ENCODE results near the gene MACROD2. TPM values are rescaled to one million over a fixed set of nuclear protein-coding genes. Genes with fewer than 3 reads are reported as not detected.

Gene MACROD2
- total RNA-seq, 1 experiment from 2014 or later, result 1.6 TPM

DNA sequence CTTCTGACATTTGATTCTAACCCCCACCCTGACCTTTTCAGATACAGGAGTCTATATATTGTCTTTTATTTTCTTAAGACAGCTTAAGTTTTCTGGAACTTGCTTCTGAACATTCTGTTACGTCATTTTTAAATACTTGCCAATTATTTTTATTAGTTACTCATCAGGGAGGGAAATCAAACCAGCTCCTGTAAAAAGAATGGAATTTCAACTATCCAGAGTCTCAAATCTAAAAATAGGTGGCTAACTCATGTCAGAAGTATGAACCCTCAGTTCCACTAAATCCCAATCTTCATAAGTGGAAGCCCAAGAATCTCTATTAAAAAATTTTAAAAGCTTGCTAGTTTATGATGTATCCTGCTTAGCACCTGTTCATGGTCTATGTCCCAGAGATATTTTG is 1677.9 kb downstream of the MACROD2 start:
- Histone ChIP-seq H3K9me3 (ENCODE audit: control insufficient read depth, low read depth, low read length) (no peaks in the 10 kb centered on the region), H3K56ac (ENCODE audit: insufficient read length, low read depth, low read length) (no peak overlapping the region), H3K18ac (ENCODE audit: insufficient read length, low read depth, low read length) (no peak overlapping the region), H3K4me2 (ENCODE audit: insufficient read depth, insufficient read length, low read length) (no peak overlapping the region), H3T11ph (ENCODE audit: low read length) (no peak overlapping the region), H4K91ac (ENCODE audit: insufficient read length, low read depth, low read length) (no peak overlapping the region), H2BK20ac (ENCODE audit: low read depth, low read length, poor library complexity, severe bottlenecking) (no peak overlapping the region), H3K27me3 (ENCODE audit: insufficient read depth, low read length) (no peaks in the 10 kb centered on the region), H3K14ac (ENCODE audit: insufficient read depth, low read length) (no peak overlapping the region), H4K8ac (replicated peaks; ENCODE audit: insufficient read length, low read depth, low read length) (no peak overlapping the region), H4K5ac (ENCODE audit: insufficient read length, low read depth, low read length) (no peak overlapping the region), H2BK5ac (ENCODE audit: insufficient read length, low read length) (no peak overlapping the region), H3K4me1 (ENCODE audit: insufficient read depth, low read length) (no peaks in the 10 kb centered on the region), H3K79me1 (ENCODE audit: insufficient read depth, low read depth, low read length, poor library complexity, severe bottlenecking) (no peaks in the 10 kb centered on the region), H3K79me2 (ENCODE audit: insufficient read depth, low read length) (no peaks in the 10 kb centered on the region), H3K4ac (ENCODE audit: low read depth, low read length) (no peak overlapping the region), H3K9ac (ENCODE audit: extremely low read depth, insufficient read length, low read length) (no peak overlapping the region), H2BK15ac (ENCODE audit: low read depth, low read length) (no peak overlapping the region), H3K23me2 (ENCODE audit: insufficient read length, low read depth, low read length, poor library complexity, severe bottlenecking) (no peaks in the 10 kb centered on the region), H4K20me1 (ENCODE audit: control insufficient read depth, insufficient read depth, insufficient read length) (no peaks in the 10 kb centered on the region), H2AFZ (ENCODE audit: low read length) (no peak overlapping the region), H2BK12ac (ENCODE audit: insufficient read length, low read depth, low read length) (no peak overlapping the region), H3K23ac (ENCODE audit: insufficient read length, low read depth, low read length) (no peak overlapping the region), H3K27ac (ENCODE audit: insufficient read length, low read depth, low read length) (no peak overlapping the region), H2BK120ac (ENCODE audit: low read depth, low read length, poor library complexity, severe bottlenecking) (no peak overlapping the region), H2AK5ac (ENCODE audit: insufficient read length, low read length) (no peak overlapping the region)
- H3K9me3 Mint-ChIP-seq, result no peaks in the 10 kb centered on the region
- TF ChIP-seq, protein P1, sequence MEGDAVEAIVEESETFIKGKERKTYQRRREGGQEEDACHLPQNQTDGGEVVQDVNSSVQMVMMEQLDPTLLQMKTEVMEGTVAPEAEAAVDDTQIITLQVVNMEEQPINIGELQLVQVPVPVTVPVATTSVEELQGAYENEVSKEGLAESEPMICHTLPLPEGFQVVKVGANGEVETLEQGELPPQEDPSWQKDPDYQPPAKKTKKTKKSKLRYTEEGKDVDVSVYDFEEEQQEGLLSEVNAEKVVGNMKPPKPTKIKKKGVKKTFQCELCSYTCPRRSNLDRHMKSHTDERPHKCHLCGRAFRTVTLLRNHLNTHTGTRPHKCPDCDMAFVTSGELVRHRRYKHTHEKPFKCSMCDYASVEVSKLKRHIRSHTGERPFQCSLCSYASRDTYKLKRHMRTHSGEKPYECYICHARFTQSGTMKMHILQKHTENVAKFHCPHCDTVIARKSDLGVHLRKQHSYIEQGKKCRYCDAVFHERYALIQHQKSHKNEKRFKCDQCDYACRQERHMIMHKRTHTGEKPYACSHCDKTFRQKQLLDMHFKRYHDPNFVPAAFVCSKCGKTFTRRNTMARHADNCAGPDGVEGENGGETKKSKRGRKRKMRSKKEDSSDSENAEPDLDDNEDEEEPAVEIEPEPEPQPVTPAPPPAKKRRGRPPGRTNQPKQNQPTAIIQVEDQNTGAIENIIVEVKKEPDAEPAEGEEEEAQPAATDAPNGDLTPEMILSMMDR (conservative IDR thresholded peaks at IDR 0.05), result no peak
- no peaks in the 10 kb centered on the region for H3K27me3 Mint-ChIP-seq (ENCODE audit: low read depth)
- H3K4me3 Mint-ChIP-seq, result no peak overlapping the region
- H3K36me3 Mint-ChIP-seq (ENCODE audit: insufficient read depth in 1 of 3, low read depth in 3 of 3), result no peaks in the 10 kb centered on the region
- no peak overlapping the region for H3K27ac Mint-ChIP-seq
- no CpG with 5 or more reads among the region's 1 CpG for WGBS (ENCODE audit: extremely low coverage, insufficient read length, low lambda C conversion rate)
- no peak for DNase-seq
- no peaks in the 10 kb centered on the region for H3K4me1 Mint-ChIP-seq

Data from H9 (cell line).